Mesothelial cell of epicardium (in vitro differentiated cells): ENCODE results near the gene VPS45. TPM values are rescaled to one million over a fixed set of nuclear protein-coding genes. Genes with fewer than 3 reads are reported as not detected.
"Not testable (repeated sequence)": the region's sequence is repeated elsewhere in the genome, so short reads cannot be mapped to it uniquely, and the experiment has no call there.

ENCODE experiments used
- DNase-seq, 2 experiments: peaks; one replicate each; pipeline ENCODE4 v3.0.0; 2021; ENCODE audit warnings: low spot score in 2 of 2; ENCODE audit not compliant: unreplicated experiment in 2 of 2
- H3K27ac Mint-ChIP-seq: 2 replicates; pipeline ENCODE4 v1.8.0; 2021; ENCODE audit warnings: mixed read lengths
- H3K27me3 Mint-ChIP-seq: 2 replicates; pipeline ENCODE4 v1.8.0; 2021; ENCODE audit warnings: low read depth, mixed read lengths
- H3K36me3 Mint-ChIP-seq: 2 replicates; pipeline ENCODE4 v1.8.0; 2021; ENCODE audit warnings: mixed read lengths
- H3K4me1 Mint-ChIP-seq: 2 replicates; pipeline ENCODE4 v1.8.0; 2021; ENCODE audit warnings: mixed read lengths
- H3K4me3 Mint-ChIP-seq: 2 replicates; pipeline ENCODE4 v1.8.0; 2021; ENCODE audit warnings: mild to moderate bottlenecking, moderate library complexity, mixed read lengths
- H3K9me3 Mint-ChIP-seq: 2 replicates; pipeline ENCODE4 v1.8.0; 2021; ENCODE audit warnings: mixed read lengths
- total RNA-seq: library from RNA; stranded (reverse); gene quantifications from 3 replicates; pipeline ENCODE4 v1.2.1, GENCODE V29; 2021
- TF ChIP-seq, protein P1 (sequence below): fragments of 200-600 bp; sonication (generic); IDR thresholded peaks from one replicate; pipeline ENCODE4 v1.5.0; 2021; ENCODE audit warnings: antibody characterized with exemption; ENCODE audit not compliant: unreplicated experiment

VPS45 gene
- total RNA-seq, 1 donor from 2014 or later, result 56.5 TPM

DNA sequence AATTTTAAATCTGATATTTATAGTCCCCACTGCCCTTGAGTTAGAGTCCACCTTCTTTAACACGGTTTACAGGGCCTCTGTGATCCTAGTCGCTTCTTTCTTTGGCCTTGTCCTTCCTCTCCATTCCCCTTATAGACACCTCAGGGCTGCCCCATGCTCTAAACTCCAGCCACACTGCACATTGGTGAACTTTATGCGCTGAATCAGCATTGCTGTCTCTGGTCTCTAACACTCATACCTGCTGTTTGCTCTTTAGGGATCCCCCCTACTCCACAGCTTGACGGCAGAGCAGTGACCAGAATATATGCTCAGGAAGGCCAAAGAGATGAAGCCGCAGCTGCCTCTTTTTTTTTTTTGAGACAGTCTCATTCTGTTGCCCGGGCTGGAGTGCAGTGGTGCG is 112.3 kb downstream of the VPS45 start:
- Mint-ChIP-seq H3K4me3 (no peak overlapping the region), H3K9me3 (no peaks in the 10 kb centered on the region), H3K27ac (no peak overlapping the region), H3K27me3 (no peaks in the 10 kb centered on the region), H3K36me3 (no peaks in the 10 kb centered on the region), H3K4me1 (no peaks in the 10 kb centered on the region)
- DNase-seq, result no peak
- TF ChIP-seq, protein P1, sequence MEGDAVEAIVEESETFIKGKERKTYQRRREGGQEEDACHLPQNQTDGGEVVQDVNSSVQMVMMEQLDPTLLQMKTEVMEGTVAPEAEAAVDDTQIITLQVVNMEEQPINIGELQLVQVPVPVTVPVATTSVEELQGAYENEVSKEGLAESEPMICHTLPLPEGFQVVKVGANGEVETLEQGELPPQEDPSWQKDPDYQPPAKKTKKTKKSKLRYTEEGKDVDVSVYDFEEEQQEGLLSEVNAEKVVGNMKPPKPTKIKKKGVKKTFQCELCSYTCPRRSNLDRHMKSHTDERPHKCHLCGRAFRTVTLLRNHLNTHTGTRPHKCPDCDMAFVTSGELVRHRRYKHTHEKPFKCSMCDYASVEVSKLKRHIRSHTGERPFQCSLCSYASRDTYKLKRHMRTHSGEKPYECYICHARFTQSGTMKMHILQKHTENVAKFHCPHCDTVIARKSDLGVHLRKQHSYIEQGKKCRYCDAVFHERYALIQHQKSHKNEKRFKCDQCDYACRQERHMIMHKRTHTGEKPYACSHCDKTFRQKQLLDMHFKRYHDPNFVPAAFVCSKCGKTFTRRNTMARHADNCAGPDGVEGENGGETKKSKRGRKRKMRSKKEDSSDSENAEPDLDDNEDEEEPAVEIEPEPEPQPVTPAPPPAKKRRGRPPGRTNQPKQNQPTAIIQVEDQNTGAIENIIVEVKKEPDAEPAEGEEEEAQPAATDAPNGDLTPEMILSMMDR, result no peak

DNA sequence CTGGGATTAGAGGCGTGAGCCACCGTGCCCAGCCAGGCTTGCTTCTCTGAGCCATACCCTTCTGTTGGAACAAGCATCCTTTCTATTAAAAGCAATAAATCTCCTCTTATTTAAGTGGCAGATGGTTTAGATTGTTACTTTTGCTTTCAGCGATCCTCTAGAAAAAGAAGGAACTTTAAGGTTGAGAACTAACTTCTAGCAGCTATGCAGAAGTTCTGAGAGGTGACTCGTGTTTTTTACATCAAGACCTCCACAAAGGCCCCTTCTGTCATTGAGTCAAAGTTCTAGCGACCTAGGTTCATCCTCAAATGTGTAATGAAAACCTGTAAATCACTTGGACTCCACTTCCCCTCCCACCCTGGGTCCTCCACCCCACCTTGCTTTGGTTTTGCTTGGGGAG is 112.9 kb downstream of the VPS45 start:
- no peaks in the 10 kb centered on the region for H3K27me3 Mint-ChIP-seq
- no peaks in the 10 kb centered on the region for H3K36me3 Mint-ChIP-seq
- H3K27ac Mint-ChIP-seq, result no peak overlapping the region
- no peak overlapping the region for H3K4me3 Mint-ChIP-seq
- no peaks in the 10 kb centered on the region for H3K9me3 Mint-ChIP-seq
- TF ChIP-seq, protein P1, result no peak
- no peak for DNase-seq
- H3K4me1 Mint-ChIP-seq, result no peaks in the 10 kb centered on the region

DNA sequence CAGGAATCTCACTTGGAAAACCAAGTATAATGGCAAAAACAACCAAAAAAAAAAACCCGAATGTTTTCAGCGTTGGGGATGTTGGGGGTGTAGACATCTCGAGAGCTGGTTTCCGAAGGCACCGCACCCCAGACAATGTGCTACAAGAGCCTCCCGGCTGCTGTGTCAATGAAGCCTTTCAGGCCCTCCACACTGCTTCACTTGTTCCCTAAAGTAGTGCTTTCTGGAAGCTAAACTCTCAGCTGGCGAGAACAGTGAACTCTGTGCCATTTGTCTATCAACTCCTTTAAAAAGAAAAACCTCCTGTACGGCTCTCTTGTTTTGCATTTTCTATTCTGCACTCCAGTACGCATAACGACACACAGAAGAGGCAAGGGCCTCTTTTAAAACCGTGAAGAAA is 114.7 kb downstream of the VPS45 start:
- Mint-ChIP-seq H3K36me3 (no peaks in the 10 kb centered on the region), H3K27me3 (no peaks in the 10 kb centered on the region), H3K4me3 (no peak overlapping the region), H3K4me1 (peaks cover under 1% of the 10 kb centered on the region), H3K27ac (no peak overlapping the region), H3K9me3 (no peaks in the 10 kb centered on the region)
- DNase-seq, result no peak
- TF ChIP-seq, protein P1, result no peak

DNA sequence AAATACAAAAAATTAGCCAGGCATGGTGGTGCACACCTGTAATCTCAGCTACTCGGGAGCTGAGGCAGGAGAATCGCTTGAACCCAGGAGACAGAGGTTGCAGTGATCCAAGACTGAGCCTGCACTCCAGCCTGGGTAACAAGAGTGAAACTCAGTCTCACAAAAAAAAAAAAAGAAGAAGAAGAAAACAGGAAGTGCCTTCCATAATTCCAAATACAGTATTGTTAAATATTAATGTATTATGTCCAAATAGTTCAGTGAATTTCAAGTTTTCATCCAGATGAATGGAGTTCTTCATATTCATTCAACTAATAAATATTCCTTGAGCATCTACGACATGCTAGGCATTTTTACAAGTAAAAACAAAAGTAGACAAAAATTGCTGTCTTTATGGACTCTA is 115.5 kb downstream of the VPS45 start:
- H3K4me3 Mint-ChIP-seq, result no peak overlapping the region
- no peaks in the 10 kb centered on the region for H3K27me3 Mint-ChIP-seq
- H3K9me3 Mint-ChIP-seq, result no peaks in the 10 kb centered on the region
- TF ChIP-seq, protein P1, result no peak
- H3K36me3 Mint-ChIP-seq, result no peaks in the 10 kb centered on the region
- no peak overlapping the region for H3K27ac Mint-ChIP-seq
- H3K4me1 Mint-ChIP-seq, result peaks cover 4% of the 10 kb centered on the region
- DNase-seq, result no peak

DNA sequence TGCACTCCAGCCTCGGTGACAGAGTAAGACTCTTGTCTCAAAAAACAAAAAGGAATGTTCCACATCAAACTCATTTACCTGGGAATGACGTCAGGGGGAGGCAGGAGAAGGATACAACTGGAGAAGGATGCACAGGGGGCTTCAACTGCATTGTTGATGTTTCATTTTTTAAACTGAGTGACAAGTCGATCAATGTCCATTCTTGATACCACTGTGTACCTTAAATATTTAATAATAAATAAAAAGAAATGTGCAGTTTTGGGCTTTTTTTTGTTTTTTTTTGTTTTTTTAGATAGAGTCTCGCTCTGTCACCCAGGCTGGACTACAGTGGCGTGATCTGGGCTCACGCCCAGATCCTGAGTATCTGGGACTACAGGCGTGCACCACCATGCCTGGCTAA is 117.9 kb downstream of the VPS45 start:
- no peaks in the 10 kb centered on the region for H3K36me3 Mint-ChIP-seq
- no peak overlapping the region for H3K4me3 Mint-ChIP-seq
- H3K4me1 Mint-ChIP-seq, result peaks cover 4% of the 10 kb centered on the region
- no peak overlapping the region for H3K27ac Mint-ChIP-seq
- no peaks in the 10 kb centered on the region for H3K27me3 Mint-ChIP-seq
- no peak for DNase-seq
- TF ChIP-seq, protein P1, result no peak
- H3K9me3 Mint-ChIP-seq, result no peaks in the 10 kb centered on the region

DNA sequence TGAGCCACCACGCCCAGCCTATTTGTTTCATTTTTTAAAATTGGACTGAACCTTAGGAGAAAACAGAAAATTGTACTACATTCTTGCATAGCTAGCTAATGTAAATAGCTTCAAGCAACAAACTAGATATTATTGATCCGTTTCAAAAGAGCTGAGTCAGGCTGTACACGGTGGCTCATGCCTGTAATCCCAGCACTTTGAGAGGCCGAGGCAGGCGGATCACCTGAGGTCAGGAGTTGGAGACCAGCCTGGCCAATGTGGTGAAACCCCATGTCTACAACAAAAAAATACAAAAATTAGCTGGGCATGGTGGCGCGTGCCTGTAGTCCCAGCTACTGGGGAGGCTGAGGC is 118.8 kb downstream of the VPS45 start:
- not testable (repeated sequence) for H3K4me1 Mint-ChIP-seq, H3K27ac Mint-ChIP-seq, H3K27me3 Mint-ChIP-seq

More for the DNA sequence above, 118.8 kb downstream of the VPS45 start:
- not testable (repeated sequence) for H3K4me3 Mint-ChIP-seq, H3K9me3 Mint-ChIP-seq, DNase-seq, H3K36me3 Mint-ChIP-seq
